CD14-positive monocyte (primary cell): Measurements from ENCODE around the gene DUSP1. TPM values are rescaled to one million over a fixed set of nuclear protein-coding genes. Genes with fewer than 3 reads are reported as not detected.

ENCODE experiments used
- DNase-seq, 3 donors: peaks; one replicate each; pipeline ENCODE4 v3.0.0-alpha.2; 2011 to 2022
- H2AFZ ChIP-seq: 2 replicates; pipeline ENCODE4 v1.6.0; 2012; ENCODE audit warnings: mild to moderate bottlenecking, low read depth, low read length, inconsistent platforms; ENCODE audit not compliant: insufficient read depth, poor library complexity, severe bottlenecking
- H3K27ac ChIP-seq, 2 donors: 1 replicate in 1 of 2; 2 replicates in 1 of 2; pipeline ENCODE4 v1.5.1; 2012 to 2013; ENCODE audit warnings: low read length in 2 of 2, control low read depth in 1 of 2, inconsistent platforms in 1 of 2, low read depth in 1 of 2, mild to moderate bottlenecking in 1 of 2
- H3K27me3 ChIP-seq, 2 donors: one replicate each; pipeline versions ENCODE4 v1.6.0 to v1.6.1; 2011 to 2013; ENCODE audit warnings: low read length in 2 of 2; ENCODE audit not compliant: control insufficient read depth in 2 of 2, insufficient read depth in 2 of 2
- H3K36me3 ChIP-seq, 2 donors: replicated peaks in 1 of 2; 1 replicate in 1 of 2; 2 replicates in 1 of 2; pipeline versions ENCODE4 v1.5.1 to v1.6.1; 2012 to 2013; ENCODE audit warnings: low read length in 2 of 2, control low read depth in 1 of 2, inconsistent platforms in 1 of 2, mild to moderate bottlenecking in 1 of 2; ENCODE audit not compliant: insufficient read depth in 2 of 2, control insufficient read depth in 1 of 2
- H3K4me1 ChIP-seq, 2 donors: 1 replicate in 1 of 2; 2 replicates in 1 of 2; pipeline versions ENCODE4 v1.5.1 to v1.6.1; 2012 to 2013; ENCODE audit warnings: low read length in 2 of 2, control low read depth in 1 of 2, inconsistent platforms in 1 of 2, mild to moderate bottlenecking in 1 of 2, moderate library complexity in 1 of 2; ENCODE audit not compliant: insufficient read depth in 2 of 2, control insufficient read depth in 1 of 2
- H3K4me2 ChIP-seq: replicated peaks from 2 replicates; pipeline ENCODE3; 2012; ENCODE audit warnings: low read length, moderate library complexity, mild to moderate bottlenecking; ENCODE audit not compliant: poor library complexity, severe bottlenecking; ENCODE audit errors: extremely low read depth
- H3K4me3 ChIP-seq, 3 experiments: fragments of 200-600 bp in 1 of 3; sonication (generic) in 1 of 3; replicated peaks in 1 of 3; 1 replicate in 2 of 3; 2 replicates in 1 of 3; pipeline ENCODE4 v1.5.1; 2011 to 2013; ENCODE audit warnings: low read length in 3 of 3, mild to moderate bottlenecking in 3 of 3, control low read depth in 2 of 3, low read depth in 2 of 3, inconsistent platforms in 1 of 3, moderate library complexity in 1 of 3
- H3K79me2 ChIP-seq: 2 replicates; pipeline ENCODE4 v1.6.0; 2012; ENCODE audit warnings: mild to moderate bottlenecking, control low read depth, inconsistent platforms, low read length, moderate library complexity; ENCODE audit not compliant: insufficient read depth
- H3K9ac ChIP-seq: 2 replicates; pipeline ENCODE4 v1.6.0; 2017; ENCODE audit warnings: low read length, mild to moderate bottlenecking; ENCODE audit not compliant: insufficient read depth, poor library complexity, severe bottlenecking
- H3K9me3 ChIP-seq, 2 donors: replicated peaks in 1 of 2; 1 replicate in 1 of 2; 2 replicates in 1 of 2; pipeline versions ENCODE4 v1.5.1 to v1.6.1; 2012 to 2013; ENCODE audit warnings: low read length in 2 of 2, control low read depth in 1 of 2; ENCODE audit not compliant: control insufficient read depth in 1 of 2, insufficient read depth in 1 of 2
- H4K20me1 ChIP-seq: 2 replicates; pipeline ENCODE4 v1.6.0; 2012; ENCODE audit warnings: mild to moderate bottlenecking, low read length, control low read depth, moderate library complexity; ENCODE audit not compliant: insufficient read depth
- H3K27ac Mint-ChIP-seq, 7 donors: one replicate each; pipeline ENCODE4 v1.8.0; 2020; ENCODE audit warnings: mild to moderate bottlenecking in 7 of 7, mixed read lengths in 7 of 7, moderate library complexity in 6 of 7, inconsistent platforms in 2 of 7
- H3K27me3 Mint-ChIP-seq, 3 donors: one replicate each; pipeline ENCODE4 v1.8.0; 2021 to 2022; ENCODE audit warnings: low read depth in 3 of 3, mild to moderate bottlenecking in 3 of 3, mixed read lengths in 3 of 3, moderate library complexity in 3 of 3, inconsistent platforms in 1 of 3
- H3K36me3 Mint-ChIP-seq, 2 donors: one replicate each; pipeline ENCODE4 v1.8.0; 2020; ENCODE audit warnings: mixed read lengths in 2 of 2, inconsistent platforms in 1 of 2, mild to moderate bottlenecking in 1 of 2
- H3K4me1 Mint-ChIP-seq: one replicate; pipeline ENCODE4 v1.8.0; 2020; ENCODE audit warnings: mild to moderate bottlenecking, mixed read lengths
- H3K4me3 Mint-ChIP-seq, 2 donors: one replicate each; pipeline ENCODE4 v1.8.0; 2020; ENCODE audit warnings: mild to moderate bottlenecking in 2 of 2, mixed read lengths in 2 of 2, moderate library complexity in 1 of 2
- H3K9me3 Mint-ChIP-seq, 7 donors: one replicate each; pipeline ENCODE4 v1.8.0; 2020 to 2022; ENCODE audit warnings: mixed read lengths in 7 of 7, mild to moderate bottlenecking in 6 of 7, moderate library complexity in 6 of 7, inconsistent platforms in 2 of 7
- CTCF ChIP-seq: fragments of 200-600 bp; IDR thresholded peaks from one replicate; pipeline ENCODE4 v1.8.0; 2022; ENCODE audit warnings: antibody characterized with exemption, mild to moderate bottlenecking
- WGBS: methylation state at CpG from one replicate; pipeline ENCODE4 v1.1.5; 2013; ENCODE audit warnings: missing lambda C conversion rate; ENCODE audit not compliant: insufficient coverage; 5-methylcytosine and 5-hydroxymethylcytosine counted together
- intact Hi-C, 2 donors: fragments of 100-400 bp; cut with micrococcal nuclease; formaldehyde crosslinking; loops; one replicate each; pipeline versions ENCODE4 v1.15.0 to v1.15.1; 2023
- polyA plus RNA-seq, 3 donors: library from polyadenylated mRNA; depleted of rRNA in 1 of 3; unstranded in 2 of 3; stranded (reverse) in 1 of 3; fragments of 300-500 nt in 2 of 3; fragments of >200 nt in 1 of 3; fragmentation: Illumina TruSeq in 2 of 3; gene quantifications; 1 replicate in 2 of 3; 2 replicates in 1 of 3; pipeline ENCODE4 v1.2.3, GENCODE V29; 2012 to 2021

Gene DUSP1
- polyA plus RNA-seq, 3 donors, result 1,963 to 4,884 (median 3,954) TPM

- peak in 2 of 3 donors; percentile 32 to 58 for DNase-seq
- Mint-ChIP-seq H3K36me3 (peaks cover 52 to 58% of the 10 kb centered on the region in 2 donors), H3K27me3 (peaks cover 4 to 34% (median 12%) of the 10 kb centered on the region in 3 donors), H3K4me3 (peak overlapping the region; percentile 94 to 100), H3K9me3 (peaks cover 3 to 22% (median 18%) of the 10 kb centered on the region in 7 donors), H3K27ac (peak overlapping the region; percentile 94 to 99 (median 98)), H3K4me1 (peaks cover 50% of the 10 kb centered on the region)
- intact Hi-C loops, result loop anchor here (2.0 to 10.0 kb wide), 3 partner anchors 65 to 163 kb away; partner anchors contain the start of gene ERGIC1 (in 1 of the 2)
- H2AFZ ChIP-seq, result no peak overlapping the region
- peaks cover 28 to 37% of the 10 kb centered on the region in 2 donors for H3K36me3 ChIP-seq
- TF ChIP-seq CTCF, result no peak
- peaks cover 54% of the 10 kb centered on the region for H4K20me1 ChIP-seq
- no peaks in the 10 kb centered on the region for H3K27me3 ChIP-seq
- peaks cover 53 to 60% of the 10 kb centered on the region in 2 donors for H3K4me1 ChIP-seq
- peaks cover 36% of the 10 kb centered on the region for H3K79me2 ChIP-seq
- H3K9ac ChIP-seq, result peak overlapping the region; percentile 100
- peak overlapping the region; percentile 95 to 99 (median 95) for H3K4me3 ChIP-seq
- peak overlapping the region; percentile 94 for H3K4me2 ChIP-seq
- 25% methylated on average over 20 of the region's 21 CpGs for WGBS
- H3K27ac ChIP-seq, result peak overlapping the region; percentile 100
- no peaks in the 10 kb centered on the region for H3K9me3 ChIP-seq
These were observed 1.2 kb downstream of the DUSP1 start for GRCh38 chr5:172769616-172770373.

GRCh38 chr5:172769342-172769615 is 1.7 kb downstream of the DUSP1 start:
- Histone ChIP-seq H3K27me3 (no peaks in the 10 kb centered on the region), H3K4me2 (peak overlapping the region; percentile 94), H3K79me2 (peaks cover 36% of the 10 kb centered on the region), H4K20me1 (peaks cover 54% of the 10 kb centered on the region), H3K27ac (peak overlapping the region; percentile 100), H3K9me3 (no peaks in the 10 kb centered on the region), H3K4me3 (peak overlapping the region; percentile 95 to 99 (median 95)), H2AFZ (no peak overlapping the region), H3K36me3 (peaks cover 28 to 37% of the 10 kb centered on the region in 2 donors), H3K9ac (peak overlapping the region; percentile 100), H3K4me1 (peaks cover 53 to 60% of the 10 kb centered on the region in 2 donors)
- peaks cover 47 to 53% of the 10 kb centered on the region in 2 donors for H3K36me3 Mint-ChIP-seq
- 57% methylated on average over 1 of the region's 2 CpGs for WGBS
- H3K9me3 Mint-ChIP-seq, result peaks cover 3 to 22% (median 18%) of the 10 kb centered on the region in 7 donors
- peak in 1 of 3 donors; percentile 13 for DNase-seq
- peaks cover 4 to 35% (median 12%) of the 10 kb centered on the region in 3 donors for H3K27me3 Mint-ChIP-seq
- no peak for TF ChIP-seq CTCF
- H3K4me1 Mint-ChIP-seq, result peaks cover 50% of the 10 kb centered on the region
- H3K27ac Mint-ChIP-seq, result peak overlapping the region; percentile 94 to 99 (median 98)
- intact Hi-C loops, result no loop called here
- H3K4me3 Mint-ChIP-seq, result peak overlapping the region; percentile 94 to 100
